ENCODE data around the gene HRC.

DNA sequence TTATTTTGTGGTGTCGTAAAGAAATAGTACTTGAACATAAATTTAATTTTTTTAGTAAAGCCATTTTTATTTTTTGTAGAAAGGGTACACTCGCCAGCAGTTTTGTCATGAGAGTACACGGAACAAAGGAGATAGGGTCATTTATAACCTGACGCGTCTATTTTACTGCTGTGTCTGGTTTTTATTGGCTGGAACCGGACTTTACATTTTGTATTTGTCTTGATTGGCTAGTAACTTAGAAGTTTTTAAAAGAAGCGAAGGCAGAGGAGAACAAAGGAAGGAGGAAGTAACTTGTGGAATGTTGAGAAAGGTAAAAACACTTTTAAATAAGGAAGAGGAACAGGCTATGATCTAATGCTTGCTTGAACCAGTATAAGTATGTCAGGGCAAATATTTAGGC lies 45.8 kb upstream of the HRC start:
- no peak for TF ChIP-seq CTCF (IDR thresholded peaks at IDR 0.05; ENCODE audit: low read length)
- no peak for TF ChIP-seq EZH2 (optimal IDR thresholded peaks at IDR 0.05; ENCODE audit: low read depth, low read length)

All from MM.1S (cell line).